HepG2 (cell line): ENCODE results near the gene NUP85. TPM values are rescaled to one million over a fixed set of nuclear protein-coding genes. Genes with fewer than 3 reads are reported as not detected.

Source experiments
- AHDC1 ChIP-seq: sonication (generic); formaldehyde crosslinking; IDR thresholded peaks from 2 replicates; pipeline ENCODE4 v1.5.1; 2020; ENCODE audit warnings: mild to moderate bottlenecking, missing genetic modification reagents, borderline replicate concordance
- DBP ChIP-seq: sonication (generic); formaldehyde crosslinking; IDR thresholded peaks from 2 replicates; pipeline ENCODE4 v1.4.0; 2020; ENCODE audit warnings: missing genetic modification reagents; ENCODE audit errors: not compliant biosample characterization
- HNRNPH1 ChIP-seq: fragments of 200-400 bp; formaldehyde crosslinking; optimal IDR thresholded peaks from 2 replicates; pipeline ENCODE3; 2017; ENCODE audit warnings: mild to moderate bottlenecking, low read depth, low read length
- PAWR ChIP-seq: sonication (generic); formaldehyde crosslinking; IDR thresholded peaks from 2 replicates; pipeline ENCODE4 v1.4.0; 2020; ENCODE audit warnings: missing genetic modification reagents, mild to moderate bottlenecking, borderline replicate concordance
- PLSCR1 ChIP-seq: sonication (generic); formaldehyde crosslinking; IDR thresholded peaks from 2 replicates; pipeline ENCODE4 v1.5.0; 2020; ENCODE audit warnings: missing genetic modification reagents, mild to moderate bottlenecking, borderline replicate concordance
- POLR2AphosphoS5 ChIP-seq: IDR thresholded peaks from 2 replicates; pipeline ENCODE4 v1.6.1; 2012; ENCODE audit warnings: low read depth, low read length
- POLR2G ChIP-seq: fragments of 200-400 bp; formaldehyde crosslinking; IDR thresholded peaks from 2 replicates; pipeline ENCODE4 v1.6.1; 2018; ENCODE audit warnings: mild to moderate bottlenecking, low read depth, low read length, moderate library complexity
- SETDB1 ChIP-seq: sonication (generic); formaldehyde crosslinking; IDR thresholded peaks from 2 replicates; pipeline ENCODE4 v1.5.1; 2020; ENCODE audit warnings: missing genetic modification reagents, mild to moderate bottlenecking, borderline replicate concordance
- ZNF513 ChIP-seq: sonication (generic); formaldehyde crosslinking; conservative IDR thresholded peaks from 2 replicates; pipeline ENCODE4 v1.5.0; 2020; ENCODE audit warnings: missing genetic modification reagents
- ZNF678 ChIP-seq: sonication (generic); formaldehyde crosslinking; IDR thresholded peaks from 2 replicates; pipeline ENCODE4 v1.4.0; 2020; ENCODE audit warnings: mild to moderate bottlenecking, missing genetic modification reagents
- ZNF713 ChIP-seq: sonication (generic); formaldehyde crosslinking; IDR thresholded peaks from 2 replicates; pipeline ENCODE4 v1.4.0; 2020; ENCODE audit warnings: mild to moderate bottlenecking, missing genetic modification reagents
- ZNF768 ChIP-seq: sonication (generic); formaldehyde crosslinking; IDR thresholded peaks from 2 replicates; pipeline ENCODE4 v1.4.0; 2020; ENCODE audit warnings: missing genetic modification reagents
- ZNF839 ChIP-seq: sonication (generic); formaldehyde crosslinking; IDR thresholded peaks from 2 replicates; pipeline ENCODE4 v1.4.0; 2020; ENCODE audit warnings: missing genetic modification reagents, mild to moderate bottlenecking, borderline replicate concordance
- polyA plus RNA-seq, 8 experiments: library from polyadenylated mRNA; depleted of rRNA in 3 of 8; stranded (reverse) in 7 of 8; unstranded in 1 of 8; fragments of >200 nt; fragmentation: Illumina TruSeq in 4 of 8; extraction: Trizol in 4 of 8; gene quantifications; 2 replicates each; pipeline versions ENCODE4 v1.2.1 to v1.2.3, GENCODE V29; 2011 to 2016; ENCODE audit warnings: low read depth in 4 of 8, missing spikeins in 1 of 8, mixed read lengths in 1 of 8; ENCODE audit not compliant: insufficient read depth in 1 of 8
- total RNA-seq, 5 experiments: library from RNA; depleted of rRNA; stranded (reverse); fragments of >200 nt; fragmentation: Illumina TruSeq; extraction: Trizol; gene quantifications; 2 replicates each; pipeline ENCODE4 v1.2.3, GENCODE V29; 2016; ENCODE audit warnings: low read depth in 1 of 5
- TF ChIP-seq, protein P1 (sequence below): IDR thresholded peaks from 2 replicates; pipeline ENCODE4 v1.6.1; 2016
- TF ChIP-seq, protein P2 (sequence below): sonication (generic); formaldehyde crosslinking; IDR thresholded peaks from 2 replicates; pipeline ENCODE4 v1.4.0; 2020; ENCODE audit warnings: missing genetic modification reagents, borderline replicate concordance

Gene NUP85
- total and polyA plus RNA-seq, 2 of the 13 experiments (the other 11 are each of a cell fraction or from before 2014, with no cell fraction given) = 89.1 to 124 TPM

- TF ChIP-seq POLR2G = peak; percentile 69
- TF ChIP-seq PLSCR1 (CRISPR knock-in tag) = no peak
- 0 out of 2 replicates have a peak, but pooled peaks have one; percentile 23 for TF ChIP-seq PAWR (CRISPR knock-in tag)
- peak; percentile 34; the same call in 1 of the 2 replicates for TF ChIP-seq ZNF768 (CRISPR knock-in tag)
- no peak for TF ChIP-seq AHDC1 (CRISPR knock-in tag)
- no peak for TF ChIP-seq SETDB1 (CRISPR knock-in tag)
- TF ChIP-seq, protein P1, sequence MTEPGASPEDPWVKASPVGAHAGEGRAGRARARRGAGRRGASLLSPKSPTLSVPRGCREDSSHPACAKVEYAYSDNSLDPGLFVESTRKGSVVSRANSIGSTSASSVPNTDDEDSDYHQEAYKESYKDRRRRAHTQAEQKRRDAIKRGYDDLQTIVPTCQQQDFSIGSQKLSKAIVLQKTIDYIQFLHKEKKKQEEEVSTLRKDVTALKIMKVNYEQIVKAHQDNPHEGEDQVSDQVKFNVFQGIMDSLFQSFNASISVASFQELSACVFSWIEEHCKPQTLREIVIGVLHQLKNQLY = 0 out of 2 replicates have a peak, but pooled peaks have one; percentile 13
- 0 out of 2 replicates have a peak, but pooled peaks have one; percentile 57 for TF ChIP-seq ZNF839
- no peak for TF ChIP-seq DBP (CRISPR knock-in tag)
- no peak for TF ChIP-seq ZNF678 (CRISPR knock-in tag)
- no peak for TF ChIP-seq HNRNPH1
- 0 out of 2 replicates have a peak, but pooled peaks have one; percentile 62 for TF ChIP-seq ZNF713 (CRISPR knock-in tag)
- TF ChIP-seq ZNF513 = no peak
- TF ChIP-seq, protein P2, sequence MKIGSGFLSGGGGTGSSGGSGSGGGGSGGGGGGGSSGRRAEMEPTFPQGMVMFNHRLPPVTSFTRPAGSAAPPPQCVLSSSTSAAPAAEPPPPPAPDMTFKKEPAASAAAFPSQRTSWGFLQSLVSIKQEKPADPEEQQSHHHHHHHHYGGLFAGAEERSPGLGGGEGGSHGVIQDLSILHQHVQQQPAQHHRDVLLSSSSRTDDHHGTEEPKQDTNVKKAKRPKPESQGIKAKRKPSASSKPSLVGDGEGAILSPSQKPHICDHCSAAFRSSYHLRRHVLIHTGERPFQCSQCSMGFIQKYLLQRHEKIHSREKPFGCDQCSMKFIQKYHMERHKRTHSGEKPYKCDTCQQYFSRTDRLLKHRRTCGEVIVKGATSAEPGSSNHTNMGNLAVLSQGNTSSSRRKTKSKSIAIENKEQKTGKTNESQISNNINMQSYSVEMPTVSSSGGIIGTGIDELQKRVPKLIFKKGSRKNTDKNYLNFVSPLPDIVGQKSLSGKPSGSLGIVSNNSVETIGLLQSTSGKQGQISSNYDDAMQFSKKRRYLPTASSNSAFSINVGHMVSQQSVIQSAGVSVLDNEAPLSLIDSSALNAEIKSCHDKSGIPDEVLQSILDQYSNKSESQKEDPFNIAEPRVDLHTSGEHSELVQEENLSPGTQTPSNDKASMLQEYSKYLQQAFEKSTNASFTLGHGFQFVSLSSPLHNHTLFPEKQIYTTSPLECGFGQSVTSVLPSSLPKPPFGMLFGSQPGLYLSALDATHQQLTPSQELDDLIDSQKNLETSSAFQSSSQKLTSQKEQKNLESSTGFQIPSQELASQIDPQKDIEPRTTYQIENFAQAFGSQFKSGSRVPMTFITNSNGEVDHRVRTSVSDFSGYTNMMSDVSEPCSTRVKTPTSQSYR (CRISPR knock-in tag) = no peak; the same call in 1 of the 2 replicates
- no peak for TF ChIP-seq POLR2AphosphoS5
Observed at GRCh38 chr17:75270218-75270965, 64.9 kb downstream of the NUP85 start (continued).
